ENCODE measurements around the gene EME2.

Gene EME2

GRCh38 chr16:1820096-1820945, 47.7 kb downstream of the EME2 start:
- no peak for DNase-seq (ENCODE audit: low read depth)
- H3K4me3 ChIP-seq (ENCODE audit: low read length), result no peak overlapping the region
- no peak for TF ChIP-seq CTCF (IDR thresholded peaks at IDR 0.05; ENCODE audit: insufficient read depth, low read depth, low read length, missing control alignments)

GRCh38 chr16:1820946-1821290, 48.3 kb downstream of the EME2 start:
- no peak for DNase-seq (ENCODE audit: low read depth)
- no peak for TF ChIP-seq CTCF (IDR thresholded peaks at IDR 0.05; ENCODE audit: insufficient read depth, low read depth, low read length, missing control alignments)
- H3K4me3 ChIP-seq (ENCODE audit: low read length), result no peak overlapping the region

GRCh38 chr16:1821861-1822611, 49.4 kb downstream of the EME2 start:
- peak; percentile 73 for DNase-seq (ENCODE audit: low read depth)
- H3K4me3 ChIP-seq (ENCODE audit: low read length), result no peak overlapping the region
- TF ChIP-seq CTCF (IDR thresholded peaks at IDR 0.05; ENCODE audit: insufficient read depth, low read depth, low read length, missing control alignments), result no peak

GRCh38 chr16:1822801-1823200, 50.2 kb downstream of the EME2 start:
- TF ChIP-seq CTCF (IDR thresholded peaks at IDR 0.05; ENCODE audit: insufficient read depth, low read depth, low read length, missing control alignments), result no peak
- DNase-seq (ENCODE audit: low read depth), result no peak
- no peak overlapping the region for H3K4me3 ChIP-seq (ENCODE audit: low read length)

GRCh38 chr16:1823821-1824220, 51.2 kb downstream of the EME2 start:
- H3K4me3 ChIP-seq (ENCODE audit: low read length), result no peak overlapping the region
- TF ChIP-seq CTCF (IDR thresholded peaks at IDR 0.05; ENCODE audit: insufficient read depth, low read depth, low read length, missing control alignments), result peak; percentile 32
- DNase-seq (ENCODE audit: low read depth), result peak; percentile 82

- TF ChIP-seq CTCF (IDR thresholded peaks at IDR 0.05; ENCODE audit: insufficient read depth, low read depth, low read length, missing control alignments), result no peak
- no peak for DNase-seq (ENCODE audit: low read depth)
- H3K4me3 ChIP-seq (ENCODE audit: low read length), result peak overlapping the region; percentile 47
Measured at GRCh38 chr16:1825381-1825863, 52.8 kb downstream of the EME2 start.
